Measurements from ENCODE around the gene GATAD2B. TPM values are rescaled to one million over a fixed set of nuclear protein-coding genes. Genes with fewer than 3 reads are reported as not detected.

GATAD2B gene
- polyA plus RNA-seq, 1 experiment = 3.6 TPM

DNA sequence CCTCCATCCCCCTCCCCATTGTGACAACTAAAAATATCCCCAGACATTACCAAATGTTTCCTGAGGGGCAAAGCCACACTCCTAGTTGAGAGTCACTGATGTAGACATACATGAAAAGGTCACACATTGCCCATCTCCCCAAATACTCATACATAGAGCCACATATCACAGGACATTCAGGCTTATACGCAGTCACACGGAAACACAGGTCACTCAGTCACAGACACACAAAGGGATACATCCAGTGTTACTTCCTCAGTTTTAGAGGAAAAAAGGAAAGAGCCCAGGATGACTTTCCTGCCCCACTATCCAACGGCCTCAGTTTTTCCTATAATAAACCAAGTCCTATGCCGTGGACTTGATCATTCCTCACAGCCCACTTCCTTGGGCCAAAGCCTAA lies 38.6 kb upstream of the GATAD2B start:
- Histone ChIP-seq H3K27me3 (ENCODE audit: control insufficient read depth, insufficient read depth, low read length) (no peaks in the 10 kb centered on the region), H3K36me3 (ENCODE audit: control insufficient read depth, insufficient read depth, low read length) (peaks cover 14% of the 10 kb centered on the region), H3K4me3 (ENCODE audit: low read depth, low read length) (no peak overlapping the region)
- POLR2A ChIA-PET = no interaction called here
- no peak for DNase-seq (ENCODE audit: low read depth)
- TF ChIP-seq, protein P1, sequence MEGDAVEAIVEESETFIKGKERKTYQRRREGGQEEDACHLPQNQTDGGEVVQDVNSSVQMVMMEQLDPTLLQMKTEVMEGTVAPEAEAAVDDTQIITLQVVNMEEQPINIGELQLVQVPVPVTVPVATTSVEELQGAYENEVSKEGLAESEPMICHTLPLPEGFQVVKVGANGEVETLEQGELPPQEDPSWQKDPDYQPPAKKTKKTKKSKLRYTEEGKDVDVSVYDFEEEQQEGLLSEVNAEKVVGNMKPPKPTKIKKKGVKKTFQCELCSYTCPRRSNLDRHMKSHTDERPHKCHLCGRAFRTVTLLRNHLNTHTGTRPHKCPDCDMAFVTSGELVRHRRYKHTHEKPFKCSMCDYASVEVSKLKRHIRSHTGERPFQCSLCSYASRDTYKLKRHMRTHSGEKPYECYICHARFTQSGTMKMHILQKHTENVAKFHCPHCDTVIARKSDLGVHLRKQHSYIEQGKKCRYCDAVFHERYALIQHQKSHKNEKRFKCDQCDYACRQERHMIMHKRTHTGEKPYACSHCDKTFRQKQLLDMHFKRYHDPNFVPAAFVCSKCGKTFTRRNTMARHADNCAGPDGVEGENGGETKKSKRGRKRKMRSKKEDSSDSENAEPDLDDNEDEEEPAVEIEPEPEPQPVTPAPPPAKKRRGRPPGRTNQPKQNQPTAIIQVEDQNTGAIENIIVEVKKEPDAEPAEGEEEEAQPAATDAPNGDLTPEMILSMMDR (IDR thresholded peaks at IDR 0.05; ENCODE audit: insufficient read depth, low read depth, low read length) = no peak
- CTCF ChIA-PET = interaction anchor here (1.9 to 3.4 kb wide), 2 partner anchors 15 to 25 kb away, joined by 6 to 17 read pairs; partner anchors contain the start of genes DENND4B and RAB13

DNA sequence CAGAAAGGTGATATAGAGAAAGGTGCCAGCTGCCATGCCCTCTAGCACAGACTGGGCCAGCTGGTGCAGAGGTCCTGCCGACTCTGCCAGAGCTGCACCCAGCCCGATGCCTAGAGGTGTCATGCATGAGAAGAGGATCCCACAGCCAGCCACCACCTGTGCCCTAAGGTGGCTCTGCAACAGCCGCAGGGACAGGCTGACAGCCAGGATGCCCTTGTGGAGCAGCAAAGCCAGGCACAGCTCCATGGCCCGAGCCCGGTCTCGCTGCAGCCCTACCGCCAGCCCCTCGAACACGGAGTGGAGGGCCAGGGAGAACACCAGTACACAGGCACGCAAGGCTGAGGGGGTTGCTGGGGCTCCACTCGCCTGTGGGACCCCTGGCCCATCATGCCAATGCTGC lies 37.4 kb upstream of the GATAD2B start:
- Histone ChIP-seq H3K36me3 (ENCODE audit: control insufficient read depth, insufficient read depth, low read length) (peaks cover 14% of the 10 kb centered on the region), H3K27me3 (ENCODE audit: control insufficient read depth, insufficient read depth, low read length) (no peaks in the 10 kb centered on the region), H3K4me3 (ENCODE audit: low read depth, low read length) (no peak overlapping the region)
- DNase-seq (ENCODE audit: low read depth) = no peak
- ChIA-PET CTCF (interaction anchor here (1.9 to 3.4 kb wide), 3 partner anchors 14 to 163 kb away, joined by 4 to 17 read pairs (median 6); partner anchors contain the start of genes DENND4B and RAB13), POLR2A (no interaction called here)
- TF ChIP-seq, protein P1 (IDR thresholded peaks at IDR 0.05; ENCODE audit: insufficient read depth, low read depth, low read length) = no peak

DNA sequence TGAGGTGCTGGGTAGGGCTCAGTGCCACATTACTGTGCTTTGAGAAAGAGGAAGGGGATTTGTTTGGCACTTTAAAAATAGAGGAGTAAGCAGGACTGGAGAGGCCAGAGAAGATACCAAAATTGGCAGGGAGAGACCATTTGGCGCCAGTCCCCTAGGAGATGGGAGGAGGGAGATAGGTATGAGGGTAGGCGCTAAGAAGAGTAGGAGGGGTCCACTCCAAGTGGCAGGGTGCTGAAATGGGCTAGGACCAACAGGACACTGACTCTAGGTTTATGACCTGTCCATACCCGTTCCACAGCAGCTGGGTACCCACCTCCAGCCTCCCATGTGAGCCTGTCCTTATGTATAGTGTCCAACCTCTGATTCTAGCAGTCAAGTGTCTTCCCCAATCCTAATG lies 36.7 kb upstream of the GATAD2B start:
- DNase-seq (ENCODE audit: low read depth) = no peak
- POLR2A ChIA-PET = no interaction called here
- CTCF ChIA-PET = interaction anchor here (1.9 kb wide), 2 partner anchors 13 to 163 kb away, joined by 4 to 7 read pairs; partner anchors contain the start of gene DENND4B
- Histone ChIP-seq H3K4me3 (ENCODE audit: low read depth, low read length) (no peak overlapping the region), H3K36me3 (ENCODE audit: control insufficient read depth, insufficient read depth, low read length) (peaks cover 15% of the 10 kb centered on the region), H3K27me3 (ENCODE audit: control insufficient read depth, insufficient read depth, low read length) (no peaks in the 10 kb centered on the region)
- TF ChIP-seq, protein P1 (IDR thresholded peaks at IDR 0.05; ENCODE audit: insufficient read depth, low read depth, low read length) = no peak

DNA sequence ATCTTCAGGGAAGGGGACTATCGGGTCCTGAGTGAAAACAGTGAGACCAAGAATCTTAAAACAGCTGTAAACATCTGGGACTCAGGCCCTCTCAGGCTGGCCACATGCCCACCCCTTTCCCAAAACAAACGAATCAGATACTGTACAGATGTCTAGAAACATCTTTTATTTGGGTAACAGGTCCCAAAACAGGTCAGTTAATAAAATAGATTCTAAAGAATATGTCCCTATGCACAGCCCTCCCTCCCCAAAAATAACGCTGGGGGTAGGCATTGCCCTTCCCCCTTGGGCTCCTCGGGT lies 36.1 kb upstream of the GATAD2B start:
- Histone ChIP-seq H3K4me3 (ENCODE audit: low read depth, low read length) (no peak overlapping the region; the same call in 1 of the 2 replicates), H3K27me3 (ENCODE audit: control insufficient read depth, insufficient read depth, low read length) (no peaks in the 10 kb centered on the region), H3K36me3 (ENCODE audit: control insufficient read depth, insufficient read depth, low read length) (peaks cover 16% of the 10 kb centered on the region)
- POLR2A ChIA-PET = no interaction called here
- CTCF ChIA-PET = interaction anchor here (1.9 kb wide), 1 partner anchor 13 kb away, joined by 7 read pairs; the partner anchor contains the start of gene DENND4B
- TF ChIP-seq, protein P1 (IDR thresholded peaks at IDR 0.05; ENCODE audit: insufficient read depth, low read depth, low read length) = no peak
- DNase-seq (ENCODE audit: low read depth) = no peak

DNA sequence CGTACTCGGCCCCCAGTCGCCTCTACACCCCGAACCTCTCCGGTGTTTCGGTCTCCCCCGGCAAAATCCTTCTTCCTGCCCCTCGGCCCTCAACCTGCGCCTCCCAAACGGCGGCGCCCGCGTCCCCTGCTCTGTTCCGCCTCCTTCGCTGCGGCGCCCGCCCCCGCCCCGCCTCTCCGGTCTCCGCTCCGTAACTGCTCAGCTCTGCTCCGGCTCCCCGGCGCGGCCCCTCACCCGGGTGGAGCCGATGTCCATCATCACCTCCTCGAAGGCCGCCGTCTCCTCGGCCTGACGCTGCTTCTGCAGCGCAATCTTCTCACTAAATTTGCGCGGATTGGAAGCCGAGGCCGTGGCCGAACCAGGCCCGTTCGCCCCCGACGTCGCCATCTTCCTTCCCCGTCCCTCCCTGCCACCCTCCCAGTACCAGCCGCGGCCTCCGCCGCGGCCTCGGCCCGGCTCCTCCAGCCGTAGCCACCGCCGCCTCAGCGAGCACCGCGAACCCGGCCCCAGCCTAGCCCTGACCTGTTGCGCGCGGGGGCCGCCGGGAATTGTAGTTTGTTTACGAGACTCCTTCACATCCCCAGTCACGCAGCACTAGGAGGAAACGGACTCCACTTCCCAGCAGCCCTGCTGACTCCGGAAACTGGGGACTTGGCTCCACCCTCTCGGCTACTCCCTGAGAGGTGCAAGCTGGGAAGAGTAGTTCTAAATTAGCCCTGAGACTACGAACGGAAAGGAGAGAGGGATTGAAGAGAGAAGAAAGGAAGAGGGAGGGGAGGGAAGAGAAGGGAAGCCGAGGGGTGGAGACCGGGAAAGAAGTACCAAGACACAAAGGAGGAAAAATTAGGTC lies 35.6 kb upstream of the GATAD2B start, which contains the start of gene CRTC2:
Gene CRTC2, minus strand, starts transcription at position 502 of the 850 bp plus-strand sequence. Its CDS starts 115 bp downstream, at position 387.
- ChIA-PET CTCF (interaction anchor here (1.9 to 2.5 kb wide), 2 partner anchors 12 kb away, joined by 7 to 13 read pairs; partner anchors contain the start of gene DENND4B), POLR2A (interaction anchor here (0.7 kb wide), 1 partner anchor 182 kb away, joined by 21 read pairs; no protein-coding TSS in a partner anchor)
- peak; percentile 95 for DNase-seq (ENCODE audit: low read depth)
- peak within 1 kb of the TSS; percentile 96 for H3K4me3 ChIP-seq (ENCODE audit: low read depth, low read length)
- peaks cover 19% of the 10 kb centered on the region for H3K36me3 ChIP-seq (ENCODE audit: control insufficient read depth, insufficient read depth, low read length)
- TF ChIP-seq, protein P1 (IDR thresholded peaks at IDR 0.05; ENCODE audit: insufficient read depth, low read depth, low read length) = 0 out of 2 replicates have a peak, but pooled peaks have one; percentile 7
- H3K27me3 ChIP-seq (ENCODE audit: control insufficient read depth, insufficient read depth, low read length) = no peaks in the 10 kb centered on the region

All from BJ (cell line).